NB4 (cell line): Measurements from ENCODE around the gene RAD52.

Experiments
- CTCF ChIP-seq: IDR thresholded peaks from one replicate; pipeline ENCODE4 v1.5.1; 2012; ENCODE audit warnings: low read depth, low read length
- MAX ChIP-seq: IDR thresholded peaks from 2 replicates; pipeline ENCODE4 v1.6.1; 2011; ENCODE audit warnings: low read depth, low read length

- TF ChIP-seq CTCF, result no peak
- no peak for TF ChIP-seq MAX
Measured at GRCh38 chr12:880656-881055, 68.8 kb downstream of the RAD52 start.
